GM21381 (cell line): ENCODE results near the gene STARD4.

Experiments
- ATAC-seq: cut with Tn5 transposase; IDR thresholded peaks from one replicate; pipeline ENCODE4 v1.9.1; 2021; ENCODE audit warnings: mild to moderate bottlenecking, moderate library complexity; ENCODE audit not compliant: unreplicated experiment

STARD4 gene

DNA sequence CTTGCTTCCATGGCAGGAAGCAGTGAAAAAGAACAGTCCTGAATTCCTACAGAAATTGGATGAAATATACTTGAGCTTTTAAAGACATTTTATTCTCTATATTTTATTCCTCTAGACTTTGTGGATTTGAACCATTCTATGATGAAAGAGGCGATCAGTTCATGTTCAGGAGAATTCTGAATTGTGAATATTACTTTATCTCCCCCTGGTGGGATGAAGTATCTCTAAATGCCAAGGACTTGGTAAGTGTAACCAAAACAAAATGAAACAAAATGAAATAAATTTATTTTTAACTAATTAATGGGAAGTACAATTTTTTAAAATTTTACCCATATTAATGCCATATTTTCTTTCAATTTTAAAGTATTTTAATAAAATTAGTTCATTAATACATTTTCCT lies 34.1 kb downstream of the STARD4 start:
- ATAC-seq: no peak

- peak; percentile 68 for ATAC-seq
Observed at GRCh38 chr5:111472579-111472978, 39.8 kb downstream of the STARD4 start.

DNA sequence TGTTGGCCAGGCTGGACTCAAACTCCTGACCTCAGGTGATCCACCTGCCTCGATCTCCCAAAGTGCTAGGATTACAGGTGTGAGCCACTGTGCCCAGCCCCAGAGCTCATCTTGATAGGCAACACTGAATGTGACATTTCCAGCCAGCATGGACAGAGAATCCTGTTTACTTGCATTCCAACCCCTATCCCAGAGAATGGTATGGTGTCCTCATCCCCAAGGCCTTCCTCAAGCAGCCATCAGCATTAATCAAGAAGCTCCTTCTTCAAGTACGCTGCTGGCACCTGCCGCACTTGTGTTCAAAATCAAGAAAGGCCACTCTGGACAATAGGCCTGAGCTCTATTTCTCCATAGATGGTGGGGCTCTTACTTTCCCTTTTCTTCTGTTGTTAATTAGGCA lies 40.2 kb downstream of the STARD4 start:
- no peak for ATAC-seq

DNA sequence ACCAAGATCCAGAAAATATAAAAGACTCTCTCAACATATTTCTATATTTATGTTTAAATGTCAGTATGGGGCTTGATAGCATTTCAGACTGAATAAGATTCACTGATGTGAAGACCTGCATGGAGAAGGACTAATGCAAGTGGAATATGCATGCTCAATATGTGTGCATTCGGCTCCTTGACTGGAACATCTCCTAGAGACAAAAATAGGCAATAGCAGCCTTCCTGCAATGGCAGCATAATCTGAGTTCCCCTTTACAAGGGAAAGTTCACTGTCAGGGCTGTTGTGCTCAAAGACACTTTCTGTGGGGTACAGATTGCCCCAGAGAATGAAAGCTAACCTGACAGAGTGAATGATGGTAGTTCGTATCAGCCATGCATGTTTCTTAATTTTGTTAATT lies 42.4 kb downstream of the STARD4 start:
- ATAC-seq: no peak

DNA sequence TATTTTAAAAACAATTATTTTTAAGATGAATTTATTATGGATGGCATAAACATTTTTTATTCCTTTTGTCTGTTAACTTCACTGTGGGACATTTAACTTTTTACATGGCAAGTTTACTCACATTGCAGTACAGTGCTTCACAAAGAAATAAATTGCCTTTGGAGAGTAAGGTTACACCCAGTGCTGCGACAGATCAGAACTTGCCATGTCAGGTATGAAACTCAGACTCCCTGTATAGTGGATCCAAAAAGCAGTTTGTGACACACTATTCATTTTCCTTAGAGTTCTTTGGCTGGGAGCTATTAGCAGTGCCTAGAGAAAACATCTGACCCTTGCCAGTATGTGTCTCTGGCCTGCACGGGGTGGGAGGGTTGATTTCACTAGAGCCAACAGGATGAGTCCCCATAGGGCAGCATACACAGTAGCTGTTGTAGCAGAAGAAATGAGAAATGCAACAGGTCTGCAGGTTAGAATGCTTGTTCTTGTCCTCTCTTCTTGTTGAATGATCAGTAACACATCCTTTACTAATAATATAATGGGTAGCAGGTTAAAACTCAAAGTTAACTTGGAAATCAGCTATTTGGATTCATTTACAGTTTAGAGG lies 42.9 kb downstream of the STARD4 start:
- ATAC-seq: no peak

DNA sequence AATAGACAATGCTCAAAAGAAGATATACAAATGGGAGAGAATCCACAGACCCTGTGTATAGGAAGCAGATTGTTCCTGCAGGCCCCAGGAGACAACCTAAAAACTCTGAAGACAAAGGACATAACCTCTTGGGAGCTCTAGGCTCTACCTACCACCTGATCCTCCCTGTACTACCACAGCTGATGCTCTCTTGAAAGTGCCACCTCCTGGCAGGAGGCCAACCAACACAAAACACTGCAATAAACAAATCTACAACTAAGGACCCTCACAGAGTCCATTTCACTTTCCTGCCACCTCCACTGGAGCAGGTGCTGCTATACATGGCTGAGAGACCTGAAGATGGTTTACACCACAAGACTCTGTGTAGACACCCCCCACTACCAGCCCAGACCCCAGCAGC lies 49.0 kb downstream of the STARD4 start:
- no peak for ATAC-seq

DNA sequence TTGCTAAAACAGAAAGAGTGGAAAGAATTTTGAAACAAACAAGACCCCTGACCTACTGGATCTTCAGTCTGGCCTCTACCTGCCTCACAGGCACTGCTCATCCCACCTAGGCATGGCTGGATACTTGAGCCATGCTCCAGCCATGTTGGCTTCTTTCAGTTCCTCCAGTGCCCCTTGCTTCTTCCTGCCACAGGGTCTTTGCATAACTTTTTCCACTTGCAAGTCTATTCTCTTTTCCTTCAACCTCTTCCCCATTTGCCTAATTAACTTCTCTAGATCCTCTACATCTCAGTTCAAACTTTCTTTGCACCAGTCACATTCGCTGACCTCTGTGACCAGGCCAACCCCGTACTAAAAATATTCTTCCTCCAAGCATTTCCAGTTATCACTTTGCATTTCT lies 50.4 kb downstream of the STARD4 start:
- no peak for ATAC-seq

- no peak for ATAC-seq
Observed at GRCh38 chr5:111461255-111461671, 51.1 kb downstream of the STARD4 start.

DNA sequence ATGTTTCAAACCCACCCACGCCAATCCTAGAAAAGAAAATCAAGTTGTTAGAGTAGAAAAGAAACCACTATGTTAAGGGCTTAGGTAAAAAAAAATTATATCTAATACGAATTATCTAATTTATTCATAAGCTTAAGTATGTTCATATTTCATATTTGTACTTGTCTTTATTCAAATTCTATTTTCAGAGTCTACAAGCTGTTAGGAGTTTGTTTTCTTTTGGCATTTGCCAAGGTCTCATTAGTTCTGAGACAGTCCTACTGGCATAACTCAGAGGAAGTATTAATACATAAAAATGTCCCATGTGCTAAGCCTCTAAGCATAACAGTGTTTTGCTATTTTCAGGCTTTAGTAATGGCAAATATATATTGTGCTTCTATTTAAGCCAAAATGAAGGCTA lies 57.6 kb downstream of the STARD4 start:
- ATAC-seq: no peak

DNA sequence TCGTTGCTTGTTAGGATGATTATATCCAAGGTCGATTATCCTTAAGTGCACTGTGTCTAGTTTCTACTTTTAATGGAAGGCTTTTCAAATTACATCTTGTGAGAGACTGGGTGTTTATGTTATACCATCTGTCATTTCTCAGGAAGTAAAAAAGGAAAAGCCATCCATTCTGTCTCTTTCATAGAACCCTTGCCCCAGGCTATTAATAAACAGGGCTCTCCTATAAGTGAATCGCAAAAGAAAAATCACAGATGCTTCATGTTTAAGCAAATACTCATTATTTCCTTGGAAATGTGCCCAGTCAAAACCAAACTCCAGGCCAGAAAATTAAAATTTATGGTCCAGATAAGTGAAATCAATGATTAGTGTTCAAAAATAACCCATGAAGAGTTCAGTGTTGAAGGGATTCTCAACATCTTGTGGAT lies 58.1 kb downstream of the STARD4 start:
- no peak for ATAC-seq

DNA sequence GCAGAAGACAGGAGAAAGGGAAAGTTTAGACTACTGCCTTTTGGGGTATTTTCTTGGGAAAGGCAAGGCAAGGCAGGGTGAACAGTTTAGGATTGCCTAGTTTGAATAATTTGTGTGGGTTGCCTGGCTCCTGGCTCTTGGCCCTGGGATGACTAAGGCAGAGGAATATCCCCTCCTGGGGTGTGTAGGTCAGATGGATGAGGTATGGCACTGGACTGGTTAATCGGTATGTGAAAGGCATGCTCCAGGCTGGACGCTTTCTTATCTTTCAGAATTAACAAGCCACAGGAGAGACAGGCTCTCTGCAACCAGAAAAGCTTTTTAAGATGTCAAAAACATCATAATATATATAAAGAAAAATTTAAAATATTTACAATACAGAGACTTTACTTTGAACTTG lies 58.6 kb downstream of the STARD4 start:
- ATAC-seq: no peak

GRCh38 chr5:111453295-111453694 lies 59.0 kb downstream of the STARD4 start:
- no peak for ATAC-seq

- no peak for ATAC-seq
Observed at GRCh38 chr5:111447822-111448221, 64.5 kb downstream of the STARD4 start.

GRCh38 chr5:111447099-111447498 lies 65.2 kb downstream of the STARD4 start:
- no peak for ATAC-seq
